LNCAP (cell line): ENCODE measurements around the gene PODNL1.

Experiments used
- TF ChIP-seq, protein P1 (sequence below): fragments of 450-650 bp; IDR thresholded peaks from 2 replicates; pipeline ENCODE4 v1.5.1; 2017; ENCODE audit warnings: mild to moderate bottlenecking

PODNL1 gene

DNA sequence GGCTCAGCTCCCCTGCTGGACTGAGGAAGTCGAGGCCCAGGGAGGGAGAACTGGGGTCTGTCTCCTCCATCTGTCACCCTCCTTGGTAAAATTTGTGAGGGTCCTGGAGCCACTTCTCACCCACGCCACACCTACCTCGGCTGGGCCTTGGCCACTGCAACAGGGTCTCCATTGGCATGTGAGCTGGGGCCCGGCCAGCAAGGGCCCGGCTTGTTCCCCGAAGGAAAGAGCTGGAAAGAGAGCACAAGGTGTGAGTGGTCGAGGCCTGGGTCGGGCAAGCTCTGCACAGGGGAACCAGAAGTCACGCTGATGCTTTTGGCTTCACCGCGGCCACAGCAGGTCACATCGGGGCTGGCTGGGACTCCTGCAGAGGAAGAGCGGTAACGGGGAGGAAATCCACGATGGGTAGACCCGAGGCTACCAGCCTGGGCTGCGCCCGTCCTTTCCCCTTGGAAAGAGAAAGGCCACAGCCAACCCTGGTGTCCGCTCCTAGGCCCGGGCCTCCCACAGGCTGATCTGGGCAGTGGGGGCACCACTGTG, 52.3 kb downstream of the PODNL1 start:
- TF ChIP-seq, protein P1, sequence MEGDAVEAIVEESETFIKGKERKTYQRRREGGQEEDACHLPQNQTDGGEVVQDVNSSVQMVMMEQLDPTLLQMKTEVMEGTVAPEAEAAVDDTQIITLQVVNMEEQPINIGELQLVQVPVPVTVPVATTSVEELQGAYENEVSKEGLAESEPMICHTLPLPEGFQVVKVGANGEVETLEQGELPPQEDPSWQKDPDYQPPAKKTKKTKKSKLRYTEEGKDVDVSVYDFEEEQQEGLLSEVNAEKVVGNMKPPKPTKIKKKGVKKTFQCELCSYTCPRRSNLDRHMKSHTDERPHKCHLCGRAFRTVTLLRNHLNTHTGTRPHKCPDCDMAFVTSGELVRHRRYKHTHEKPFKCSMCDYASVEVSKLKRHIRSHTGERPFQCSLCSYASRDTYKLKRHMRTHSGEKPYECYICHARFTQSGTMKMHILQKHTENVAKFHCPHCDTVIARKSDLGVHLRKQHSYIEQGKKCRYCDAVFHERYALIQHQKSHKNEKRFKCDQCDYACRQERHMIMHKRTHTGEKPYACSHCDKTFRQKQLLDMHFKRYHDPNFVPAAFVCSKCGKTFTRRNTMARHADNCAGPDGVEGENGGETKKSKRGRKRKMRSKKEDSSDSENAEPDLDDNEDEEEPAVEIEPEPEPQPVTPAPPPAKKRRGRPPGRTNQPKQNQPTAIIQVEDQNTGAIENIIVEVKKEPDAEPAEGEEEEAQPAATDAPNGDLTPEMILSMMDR = no peak

DNA sequence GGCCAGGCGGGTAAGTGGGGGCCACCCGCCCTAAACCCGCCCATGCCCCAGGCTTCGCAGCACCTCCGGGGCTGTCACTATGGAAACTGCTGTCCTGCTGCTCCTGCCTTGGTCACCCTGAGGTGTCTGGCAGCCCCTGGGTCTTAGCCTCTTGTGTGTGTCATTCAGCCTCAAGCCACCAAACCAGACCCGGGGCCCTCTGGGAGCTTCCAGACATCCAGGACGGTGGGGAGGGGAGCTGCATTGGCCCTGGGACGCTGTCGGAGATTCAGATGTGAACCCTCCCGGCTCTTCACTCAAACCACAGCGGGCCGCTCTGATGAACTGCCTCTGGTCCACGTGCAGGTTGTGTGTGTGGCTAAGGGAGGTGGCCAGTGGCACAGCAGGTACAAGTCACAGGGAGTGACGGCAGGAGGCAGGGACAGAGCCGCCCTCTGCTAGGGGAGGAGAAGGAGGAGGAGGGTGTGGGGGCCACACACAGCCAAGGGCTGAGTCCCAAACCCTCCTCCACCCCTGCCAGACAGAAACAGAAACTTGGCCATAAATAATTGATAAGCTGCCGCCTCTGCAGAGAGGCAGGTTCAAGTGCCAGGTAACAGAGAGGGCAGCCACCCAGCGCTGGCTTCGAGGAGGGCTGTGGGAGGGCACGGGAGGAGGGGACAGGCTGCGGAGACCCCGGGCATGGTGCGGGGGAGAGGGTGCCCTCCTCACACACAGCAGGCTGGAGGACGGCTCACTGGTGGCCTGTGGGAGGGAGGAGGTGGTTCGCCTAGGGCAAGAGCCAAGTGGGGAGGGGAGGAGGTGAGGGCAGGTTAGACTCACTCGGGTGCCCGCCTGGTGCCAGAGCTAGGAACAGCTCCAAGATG, 53.3 kb downstream of the PODNL1 start:
- TF ChIP-seq, protein P1 = no peak

DNA sequence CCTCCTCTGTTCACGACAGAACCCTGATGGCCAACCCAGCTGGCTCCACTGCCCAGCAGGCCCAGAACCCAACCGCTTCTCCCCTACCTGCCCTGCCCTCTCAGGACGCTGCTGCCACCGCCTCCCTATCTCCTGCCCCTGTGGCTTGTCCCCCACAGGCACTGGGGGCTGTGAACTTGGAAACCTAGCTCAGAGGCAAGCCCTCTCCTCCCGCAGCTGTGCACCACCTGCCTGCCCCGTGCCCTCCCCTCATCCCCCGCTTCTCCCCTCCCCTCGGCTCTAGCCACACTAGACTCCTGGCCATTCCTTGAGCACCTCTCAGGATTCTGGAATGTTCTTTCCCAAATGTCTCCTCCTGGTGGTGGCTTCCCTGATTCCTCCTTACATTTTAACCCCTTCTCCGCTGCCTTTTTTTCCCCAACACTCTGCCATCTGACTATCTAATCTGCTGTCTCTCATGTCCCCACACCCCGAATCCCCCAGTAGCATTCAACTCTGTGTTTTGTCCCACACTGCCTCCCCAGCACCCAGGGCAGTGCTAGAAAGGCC, 54.6 kb downstream of the PODNL1 start:
- TF ChIP-seq, protein P1 = 0 out of 2 replicates have a peak, but pooled peaks have one; percentile 19

DNA sequence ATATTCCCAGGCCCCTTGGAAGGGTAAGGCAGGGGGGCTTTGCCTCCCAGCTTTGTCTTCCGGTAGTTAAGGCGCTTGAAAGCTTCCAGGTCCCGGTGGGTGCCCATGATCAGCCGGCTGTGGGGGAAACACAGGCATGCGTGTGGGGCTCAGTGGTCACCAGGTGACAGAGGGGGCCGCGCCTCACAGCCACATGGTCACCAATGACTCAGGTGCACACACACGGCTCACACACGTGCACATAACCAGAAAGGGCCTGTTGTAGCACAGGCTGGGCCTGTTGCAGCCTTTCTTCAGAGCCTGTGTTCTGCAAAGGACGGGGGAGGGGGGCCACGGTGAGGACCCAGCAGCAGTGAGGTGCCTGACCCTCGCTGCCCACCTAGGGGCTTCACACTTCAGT, 55.4 kb downstream of the PODNL1 start:
- TF ChIP-seq, protein P1 = no peak

DNA sequence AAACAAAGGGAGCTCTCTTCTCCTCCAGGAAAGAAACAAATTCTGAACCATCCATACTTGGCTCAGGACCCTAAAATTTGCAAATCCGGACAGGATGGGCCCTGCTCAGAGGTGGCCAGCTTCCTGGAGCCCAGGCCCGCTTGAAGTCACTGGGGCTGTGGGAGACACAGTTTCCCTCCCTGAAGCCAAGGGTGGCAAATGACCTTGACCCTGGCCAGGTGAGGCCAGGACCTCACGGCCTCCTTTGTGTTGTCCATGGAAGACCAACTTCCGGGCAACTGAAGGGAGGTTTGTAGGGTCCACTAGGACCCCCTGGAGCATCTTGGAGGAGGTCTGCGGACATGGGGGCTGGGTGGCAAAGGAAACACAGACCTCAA, 55.8 kb downstream of the PODNL1 start:
- TF ChIP-seq, protein P1 = no peak

DNA sequence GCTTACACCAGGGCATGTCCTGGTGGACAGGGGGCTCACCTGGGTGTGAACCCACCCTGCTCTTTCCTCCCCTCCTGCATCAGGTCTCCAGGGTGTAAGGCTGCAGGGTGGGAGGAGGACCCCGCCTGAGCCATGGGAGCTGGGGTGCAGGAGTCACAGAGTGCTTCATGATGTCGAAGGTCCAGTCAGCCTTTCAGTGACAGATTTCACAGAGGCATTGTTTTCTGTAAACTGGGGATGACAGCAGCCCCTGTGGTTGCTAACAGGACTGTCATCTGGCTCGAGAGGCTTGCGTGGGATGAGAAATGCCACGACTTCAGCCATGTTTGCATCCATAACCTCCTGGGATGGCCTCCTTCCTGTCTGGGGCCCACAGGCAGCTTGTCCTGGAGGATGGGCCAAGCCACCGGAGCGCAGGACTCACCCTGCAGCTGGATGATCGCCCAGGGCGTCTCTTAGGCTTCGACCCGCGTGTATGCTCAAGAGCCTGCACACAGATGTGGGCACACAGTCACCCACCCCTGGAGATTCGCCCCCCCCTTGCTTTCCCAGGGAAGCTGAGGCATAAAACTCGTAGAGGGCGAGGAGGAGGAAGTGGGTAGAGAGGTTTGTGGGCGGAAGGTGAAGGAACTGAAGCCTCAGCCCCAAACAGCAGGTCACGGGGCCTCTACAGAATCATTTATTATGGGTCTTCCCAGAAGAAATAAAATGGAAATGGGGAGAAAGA, 56.4 kb downstream of the PODNL1 start:
- TF ChIP-seq, protein P1 = no peak

DNA sequence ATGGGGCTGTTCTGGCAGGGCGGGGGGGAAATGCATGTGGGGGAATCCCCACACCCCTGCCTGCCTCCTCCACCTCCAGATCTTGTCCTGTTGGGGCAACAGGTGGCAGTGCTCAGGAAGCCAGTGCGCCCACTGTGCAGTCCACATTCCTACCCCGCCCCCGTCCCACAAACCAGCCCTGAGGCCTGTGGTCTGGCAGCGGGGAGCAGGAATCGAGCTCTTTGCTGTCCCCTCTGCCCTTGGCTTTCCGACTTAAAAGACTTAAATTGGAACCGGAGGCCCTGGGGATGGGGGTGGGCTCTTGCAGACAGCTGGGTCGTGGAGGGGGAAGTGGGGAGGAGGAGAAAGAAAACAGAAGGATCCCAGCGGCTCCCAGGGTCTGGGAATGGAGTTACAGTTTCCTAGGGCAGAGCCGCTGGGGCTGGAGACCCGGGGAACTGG, 56.9 kb downstream of the PODNL1 start:
- TF ChIP-seq, protein P1 = no peak
